ENCODE measurements around the gene MBNL2.

DNA sequence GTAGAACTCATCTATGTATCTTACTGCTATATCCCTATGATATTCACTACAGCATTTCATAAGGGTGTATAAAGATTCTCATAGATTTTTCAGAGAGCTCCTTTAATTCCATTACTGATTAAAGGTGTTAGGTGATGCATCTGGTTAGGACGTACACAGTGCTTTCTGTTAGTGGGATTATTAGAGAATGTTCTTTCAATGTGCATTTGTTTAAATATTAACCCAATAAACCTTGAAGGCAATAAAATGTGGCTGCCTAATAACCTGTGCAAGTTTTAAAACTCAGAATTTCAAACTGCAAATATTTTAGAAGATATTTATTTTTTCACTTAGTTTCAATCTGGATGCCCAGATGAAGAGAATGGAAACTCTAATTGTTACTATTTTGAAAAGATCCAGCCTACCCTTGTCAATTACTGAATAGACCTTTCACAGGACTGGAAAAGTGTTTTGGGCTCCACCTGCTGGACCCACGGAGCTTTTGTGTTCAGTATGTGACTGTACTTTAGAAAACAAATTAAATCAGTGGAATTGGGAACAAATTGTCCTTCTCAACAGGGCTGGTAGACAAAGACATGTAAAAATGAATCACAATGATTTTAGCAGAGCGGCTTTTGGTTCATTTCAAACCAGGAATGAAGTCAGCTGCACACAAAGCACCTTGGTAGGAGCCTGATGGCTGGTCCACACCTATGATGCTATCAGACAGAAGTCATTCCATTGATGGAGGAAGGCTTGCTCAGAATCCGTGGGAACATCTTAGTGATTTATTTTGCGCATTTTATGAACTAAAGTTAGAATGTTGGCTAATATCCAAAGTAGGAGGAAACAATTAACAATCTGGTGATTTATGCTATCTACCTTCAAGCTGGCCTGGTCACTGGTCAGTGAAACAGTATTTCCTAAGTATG lies 122.4 kb downstream of the MBNL2 start:
- TF ChIP-seq YY1 (IDR thresholded peaks at IDR 0.05; ENCODE audit: low read depth) (no peak), TEAD4 (IDR thresholded peaks at IDR 0.05) (no peak), CREB1 (IDR thresholded peaks at IDR 0.05; ENCODE audit: low read depth) (no peak), EP300 (IDR thresholded peaks at IDR 0.05; ENCODE audit: borderline replicate concordance) (no peak), TCF12 (IDR thresholded peaks at IDR 0.05; ENCODE audit: low read depth) (no peak), NFIC (IDR thresholded peaks at IDR 0.05) (no peak)
- TF ChIP-seq, protein P1, sequence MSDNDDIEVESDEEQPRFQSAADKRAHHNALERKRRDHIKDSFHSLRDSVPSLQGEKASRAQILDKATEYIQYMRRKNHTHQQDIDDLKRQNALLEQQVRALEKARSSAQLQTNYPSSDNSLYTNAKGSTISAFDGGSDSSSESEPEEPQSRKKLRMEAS (IDR thresholded peaks at IDR 0.05) = no peak
- TF ChIP-seq, protein P2, sequence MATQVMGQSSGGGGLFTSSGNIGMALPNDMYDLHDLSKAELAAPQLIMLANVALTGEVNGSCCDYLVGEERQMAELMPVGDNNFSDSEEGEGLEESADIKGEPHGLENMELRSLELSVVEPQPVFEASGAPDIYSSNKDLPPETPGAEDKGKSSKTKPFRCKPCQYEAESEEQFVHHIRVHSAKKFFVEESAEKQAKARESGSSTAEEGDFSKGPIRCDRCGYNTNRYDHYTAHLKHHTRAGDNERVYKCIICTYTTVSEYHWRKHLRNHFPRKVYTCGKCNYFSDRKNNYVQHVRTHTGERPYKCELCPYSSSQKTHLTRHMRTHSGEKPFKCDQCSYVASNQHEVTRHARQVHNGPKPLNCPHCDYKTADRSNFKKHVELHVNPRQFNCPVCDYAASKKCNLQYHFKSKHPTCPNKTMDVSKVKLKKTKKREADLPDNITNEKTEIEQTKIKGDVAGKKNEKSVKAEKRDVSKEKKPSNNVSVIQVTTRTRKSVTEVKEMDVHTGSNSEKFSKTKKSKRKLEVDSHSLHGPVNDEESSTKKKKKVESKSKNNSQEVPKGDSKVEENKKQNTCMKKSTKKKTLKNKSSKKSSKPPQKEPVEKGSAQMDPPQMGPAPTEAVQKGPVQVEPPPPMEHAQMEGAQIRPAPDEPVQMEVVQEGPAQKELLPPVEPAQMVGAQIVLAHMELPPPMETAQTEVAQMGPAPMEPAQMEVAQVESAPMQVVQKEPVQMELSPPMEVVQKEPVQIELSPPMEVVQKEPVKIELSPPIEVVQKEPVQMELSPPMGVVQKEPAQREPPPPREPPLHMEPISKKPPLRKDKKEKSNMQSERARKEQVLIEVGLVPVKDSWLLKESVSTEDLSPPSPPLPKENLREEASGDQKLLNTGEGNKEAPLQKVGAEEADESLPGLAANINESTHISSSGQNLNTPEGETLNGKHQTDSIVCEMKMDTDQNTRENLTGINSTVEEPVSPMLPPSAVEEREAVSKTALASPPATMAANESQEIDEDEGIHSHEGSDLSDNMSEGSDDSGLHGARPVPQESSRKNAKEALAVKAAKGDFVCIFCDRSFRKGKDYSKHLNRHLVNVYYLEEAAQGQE (IDR thresholded peaks at IDR 0.05; ENCODE audit: low read depth) = no peak
